IPS-NIHi11 (cell line): Measurements from ENCODE around the gene TNFAIP8L2.
"Not testable (repeated sequence)": the region's sequence is repeated elsewhere in the genome, so short reads cannot be mapped to it uniquely, and the experiment has no call there.

Experiments used
- DNase-seq: peaks from one replicate; pipeline ENCODE4 v3.0.0; 2012; ENCODE audit warnings: mixed read lengths, low spot score

Gene TNFAIP8L2

GRCh38 chr1:151146072-151146411, 10.4 kb upstream of the TNFAIP8L2 start:
- no peak for DNase-seq

DNA sequence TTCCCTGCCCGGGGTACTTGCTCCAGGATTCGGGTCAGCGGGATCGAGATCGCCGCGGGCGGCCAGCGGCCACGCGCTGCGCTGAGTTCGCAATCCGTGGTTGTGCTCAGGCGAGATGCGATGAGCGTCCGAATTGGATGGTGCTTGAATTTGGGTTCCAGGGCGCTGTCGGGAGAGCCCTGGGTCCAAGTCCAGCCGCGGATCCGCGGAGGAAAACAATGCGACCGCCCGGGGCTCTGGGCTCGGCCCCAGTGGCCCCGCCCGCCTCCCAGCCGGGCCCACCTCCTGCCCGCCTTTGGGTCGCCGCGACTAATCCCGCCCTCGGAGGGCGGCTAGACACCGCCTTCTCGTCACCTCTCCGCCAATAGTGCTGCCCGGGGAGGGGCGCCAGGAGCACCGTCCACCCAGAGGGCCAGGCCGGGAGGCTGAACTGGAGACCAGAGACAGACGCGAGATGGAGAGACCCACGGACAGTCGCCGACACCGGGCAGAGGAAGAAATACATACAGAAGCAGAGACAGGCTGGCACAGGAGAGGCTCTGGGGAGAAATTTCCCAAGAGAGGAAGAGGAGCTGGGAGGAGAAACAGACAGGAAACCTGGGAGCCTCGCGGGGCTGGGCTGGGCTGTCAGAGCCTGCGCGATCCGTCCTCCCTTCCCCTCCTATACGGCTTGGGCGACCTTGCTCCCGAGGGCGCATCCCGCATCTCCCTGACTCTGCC, 9.9 kb upstream of the TNFAIP8L2 start, which contains the start of gene SEMA6C:
TSS of gene SEMA6C (minus strand) at position 220 of the 720 bp plus-strand sequence. CDS start 4,010 bp downstream, outside the sequence.
- DNase-seq = peak; percentile 95

- DNase-seq = no peak
Observed at GRCh38 chr1:151147132-151147503, 9.3 kb upstream of the TNFAIP8L2 start.

- no peak for DNase-seq
Observed at GRCh38 chr1:151147665-151148064, 8.8 kb upstream of the TNFAIP8L2 start.

- DNase-seq = no peak
Observed at GRCh38 chr1:151157067-151157531, 650 bp downstream of the TNFAIP8L2 start.

- DNase-seq = no peak
Observed at GRCh38 chr1:151158326-151158725, 1.9 kb downstream of the TNFAIP8L2 start.

DNA sequence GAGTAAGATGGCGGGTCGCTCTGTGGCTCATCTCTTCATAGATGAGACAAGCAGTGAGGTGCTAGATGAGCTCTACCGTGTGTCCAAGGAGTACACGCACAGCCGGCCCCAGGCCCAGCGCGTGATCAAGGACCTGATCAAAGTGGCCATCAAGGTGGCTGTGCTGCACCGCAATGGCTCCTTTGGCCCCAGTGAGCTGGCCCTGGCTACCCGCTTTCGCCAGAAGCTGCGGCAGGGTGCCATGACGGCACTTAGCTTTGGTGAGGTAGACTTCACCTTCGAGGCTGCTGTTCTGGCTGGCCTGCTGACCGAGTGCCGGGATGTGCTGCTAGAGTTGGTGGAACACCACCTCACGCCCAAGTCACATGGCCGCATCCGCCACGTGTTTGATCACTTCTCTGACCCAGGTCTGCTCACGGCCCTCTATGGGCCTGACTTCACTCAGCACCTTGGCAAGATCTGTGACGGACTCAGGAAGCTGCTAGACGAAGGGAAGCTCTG, 2.4 kb downstream of the TNFAIP8L2 start:
- no peak for DNase-seq

DNA sequence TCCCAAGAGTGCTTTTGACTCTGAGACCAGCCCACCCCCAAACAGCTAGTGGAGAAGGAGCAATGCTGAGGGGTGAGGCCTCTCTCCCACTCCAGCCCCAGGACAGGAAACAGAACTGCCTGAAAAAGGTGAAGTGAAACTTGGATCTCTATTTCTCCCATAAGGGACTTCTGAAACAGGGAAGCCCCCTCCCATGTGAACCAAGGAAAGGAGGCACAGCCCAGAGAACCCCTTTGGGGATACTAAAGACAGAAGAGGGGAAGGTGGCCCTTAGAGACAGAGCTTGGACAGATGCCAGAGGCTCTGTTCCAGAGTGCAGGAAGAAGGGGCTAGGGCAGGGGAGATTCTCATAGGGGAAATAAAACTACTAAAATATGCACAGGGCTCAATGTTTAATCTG, 2.9 kb downstream of the TNFAIP8L2 start:
- DNase-seq = no peak

DNA sequence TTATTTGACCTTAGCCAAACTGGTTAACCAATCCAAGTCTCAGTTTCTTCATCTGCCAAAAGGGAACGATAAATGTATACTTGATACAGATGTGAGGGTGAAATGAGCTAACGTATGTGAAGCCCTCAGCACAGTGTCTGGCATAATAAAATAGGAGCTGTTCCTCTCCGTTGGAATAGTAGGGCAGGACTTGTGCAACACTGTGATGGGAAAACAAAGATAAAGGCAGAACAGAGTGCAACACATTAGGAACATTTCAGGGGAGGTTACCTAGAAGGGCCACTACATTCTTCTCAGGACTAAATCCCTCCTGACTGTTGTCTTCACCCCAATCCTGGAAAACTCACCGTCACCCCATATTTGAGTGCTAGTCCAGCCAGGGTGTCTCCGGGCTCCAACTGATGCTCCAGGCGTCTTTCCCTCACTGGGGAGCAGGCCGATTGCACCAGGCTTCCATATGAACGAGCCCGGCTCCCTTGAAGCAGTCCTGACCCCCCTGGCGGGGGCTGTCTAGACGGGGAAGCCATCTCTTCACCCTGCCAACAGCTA, 8.4 kb downstream of the TNFAIP8L2 start:
- no peak for DNase-seq

- DNase-seq = peak; percentile 80
Observed at GRCh38 chr1:151165281-151165737, 8.9 kb downstream of the TNFAIP8L2 start.

GRCh38 chr1:151165738-151166504, 9.5 kb downstream of the TNFAIP8L2 start, which contains the start of the genes LYSMD1 and SCNM1:
Gene LYSMD1, minus strand, starts transcription at chr1:151165902. Its CDS starts 644 bp downstream, at chr1:151165258.
Gene SCNM1, plus strand, starts transcription at chr1:151166144. Its CDS starts 9 bp downstream, at chr1:151166153.
- peak; percentile 93 for DNase-seq

DNA sequence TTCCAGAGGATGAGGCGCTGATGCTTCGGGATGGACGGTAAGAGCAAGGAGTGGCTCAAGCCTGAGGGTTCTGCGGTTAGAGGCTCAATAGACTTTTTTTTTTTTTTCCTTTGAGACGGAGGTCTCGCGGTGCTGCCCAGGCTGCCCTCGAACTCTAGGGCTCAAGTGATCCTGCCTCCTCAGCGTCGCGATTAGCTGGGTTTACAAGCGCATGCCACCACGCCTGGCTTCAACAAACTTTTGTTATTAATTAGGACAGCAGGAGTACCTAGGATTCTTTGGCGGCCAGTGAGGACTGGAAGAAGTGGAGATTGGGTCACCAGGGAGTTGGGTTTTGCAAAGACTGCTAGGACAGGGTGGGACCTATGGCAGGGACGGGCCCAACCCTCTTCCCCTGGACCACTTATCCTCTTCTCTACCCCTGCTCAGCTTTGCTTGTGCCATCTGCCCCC, 10.1 kb downstream of the TNFAIP8L2 start:
- no peak for DNase-seq

GRCh38 chr1:151167116-151167515, 10.7 kb downstream of the TNFAIP8L2 start:
- no peak for DNase-seq

DNA sequence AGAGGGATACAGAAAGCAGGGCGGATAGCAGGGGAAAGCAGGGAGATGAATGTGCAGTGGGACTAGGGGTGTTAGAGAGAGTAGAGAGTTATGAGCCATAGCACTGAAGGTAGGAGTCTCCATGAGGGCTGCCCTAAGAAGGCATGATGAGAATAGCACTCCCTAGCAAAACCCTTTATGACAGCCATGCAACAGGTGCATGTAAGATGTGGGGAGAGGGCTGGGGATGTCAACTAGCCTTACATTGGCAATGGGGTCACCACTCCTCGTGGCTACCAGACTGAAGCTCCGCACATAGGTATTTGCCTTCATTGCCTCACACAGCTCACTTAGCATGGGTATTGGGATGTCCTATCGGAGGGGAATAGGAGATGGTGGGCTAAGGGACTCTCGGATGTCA, 14.7 kb downstream of the TNFAIP8L2 start:
- no peak for DNase-seq

- DNase-seq = no peak
Observed at GRCh38 chr1:151175041-151175741, 18.7 kb downstream of the TNFAIP8L2 start.

- DNase-seq = peak; percentile 51
Observed at GRCh38 chr1:151175863-151176262, 19.4 kb downstream of the TNFAIP8L2 start, which contains the start of gene TMOD4. Gene TMOD4, minus strand, starts transcription at chr1:151175981. Its CDS starts 1,106 bp downstream, at chr1:151174875.

DNA sequence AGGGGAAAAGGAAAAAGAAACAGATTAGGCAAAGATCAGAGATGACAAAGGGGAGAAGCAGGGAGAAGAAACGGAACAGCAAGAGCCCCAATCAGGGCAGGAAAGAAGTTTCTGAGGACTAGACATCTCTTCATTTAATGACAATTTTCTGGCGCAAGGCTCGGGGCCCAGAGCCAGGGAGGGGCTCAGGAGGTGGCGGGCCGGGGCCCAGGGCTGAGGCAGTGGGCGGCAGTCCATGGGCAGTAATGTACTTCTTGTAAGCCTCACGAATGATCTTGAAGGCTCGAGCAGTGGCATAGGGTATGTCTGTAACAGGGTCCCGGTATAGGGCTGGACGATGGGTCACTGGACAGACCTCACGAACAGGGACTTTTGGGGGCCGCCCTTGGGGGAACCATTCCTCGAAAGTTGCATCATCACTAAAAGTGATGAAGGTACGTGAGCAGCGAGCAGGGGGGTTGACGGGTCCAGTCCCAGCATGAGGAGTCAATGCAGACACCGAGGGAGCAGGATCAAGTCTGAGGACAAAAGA, 20.1 kb downstream of the TNFAIP8L2 start:
- no peak for DNase-seq

GRCh38 chr1:151184211-151184610, 27.8 kb downstream of the TNFAIP8L2 start:
- DNase-seq = no peak

DNA sequence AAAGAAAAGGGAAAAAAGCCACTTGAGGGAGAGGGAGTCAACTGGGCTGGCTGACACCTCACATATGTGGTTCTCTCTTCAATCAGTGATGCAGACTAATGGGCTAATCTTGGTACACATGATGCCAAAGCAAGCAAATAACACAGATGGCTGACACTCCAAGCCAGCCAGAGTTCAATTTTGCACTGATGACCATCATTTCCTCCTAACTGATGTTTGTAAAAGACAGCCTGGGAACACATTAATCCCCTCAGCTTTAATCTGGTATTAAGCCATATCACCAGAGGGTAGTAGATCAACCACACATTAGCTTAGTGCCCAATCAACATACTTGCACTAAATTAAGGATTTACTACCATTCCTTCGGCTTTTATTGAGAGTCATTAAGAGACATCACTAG, 30.8 kb downstream of the TNFAIP8L2 start:
- DNase-seq = no peak

GRCh38 chr1:151188667-151189066, 32.2 kb downstream of the TNFAIP8L2 start:
- DNase-seq = not testable (repeated sequence)
